ENCODE measurements around the gene SLC38A10. TPM values are rescaled to one million over a fixed set of nuclear protein-coding genes. Genes with fewer than 3 reads are reported as not detected.

Gene SLC38A10
- total and polyA plus RNA-seq, 2 of the 13 experiments (the other 11 are each of a cell fraction or from before 2014, with no cell fraction given) = 23.4 to 55.8 TPM

- TF ChIP-seq HNF1A (IDR thresholded peaks at IDR 0.05; ENCODE audit: low read depth) = no peak
- TF ChIP-seq HNF1A (CRISPR knock-in tag; IDR thresholded peaks at IDR 0.05; ENCODE audit: borderline replicate concordance) = no peak
- TF ChIP-seq ZNF432 (CRISPR knock-in tag; IDR thresholded peaks at IDR 0.05; ENCODE audit: borderline replicate concordance) = no peak
- no peak for TF ChIP-seq NFYC (CRISPR knock-in tag; IDR thresholded peaks at IDR 0.05)
- no peak for TF ChIP-seq ZBTB1 (CRISPR knock-in tag; IDR thresholded peaks at IDR 0.05; ENCODE audit: borderline replicate concordance)
- TF ChIP-seq SAFB2 (CRISPR knock-in tag; IDR thresholded peaks at IDR 0.05; ENCODE audit: borderline replicate concordance, low read depth) = no peak; the same call in 1 of the 2 replicates
- TF ChIP-seq SRSF1 (optimal IDR thresholded peaks at IDR 0.05; ENCODE audit: low read depth, low read length) = peak; percentile 16
- TF ChIP-seq SRY (CRISPR knock-in tag; IDR thresholded peaks at IDR 0.05) = no peak
- TF ChIP-seq ARNT (IDR thresholded peaks at IDR 0.05) = no peak
- TF ChIP-seq ZBTB43 (CRISPR knock-in tag; conservative IDR thresholded peaks at IDR 0.05) = no peak
- 0 out of 2 replicates have a peak, but pooled peaks have one; percentile 34 for TF ChIP-seq HDAC2 (CRISPR knock-in tag; IDR thresholded peaks at IDR 0.05)
- 0 out of 2 replicates have a peak, but pooled peaks have one; percentile 24 for TF ChIP-seq ARID4A (CRISPR knock-in tag; IDR thresholded peaks at IDR 0.05; ENCODE audit: borderline replicate concordance)
- TF ChIP-seq SMC3 (IDR thresholded peaks at IDR 0.05; ENCODE audit: low read length) = no peak
- TF ChIP-seq HHEX (CRISPR knock-in tag; IDR thresholded peaks at IDR 0.05) = no peak
- no peak for TF ChIP-seq KDM5A (IDR thresholded peaks at IDR 0.05; ENCODE audit: borderline replicate concordance, low read length)
- TF ChIP-seq SP5 (CRISPR knock-in tag; IDR thresholded peaks at IDR 0.05; ENCODE audit: borderline replicate concordance, low read depth) = 0 out of 2 replicates have a peak, but pooled peaks have one; percentile 2
- TF ChIP-seq SRSF9 (IDR thresholded peaks at IDR 0.05; ENCODE audit: borderline replicate concordance, insufficient read depth, low read depth, low read length, poor library complexity, severe bottlenecking) = no peak
- peak; percentile 67; the same call in 1 of the 2 replicates for TF ChIP-seq GLI4 (CRISPR knock-in tag; IDR thresholded peaks at IDR 0.05; ENCODE audit: borderline replicate concordance)
- TF ChIP-seq HCFC1 (IDR thresholded peaks at IDR 0.05; ENCODE audit: low read depth, low read length) = no peak
- TF ChIP-seq GATA4 (IDR thresholded peaks at IDR 0.05; ENCODE audit: borderline replicate concordance, low read depth) = no peak
Observed at GRCh38 chr17:81329927-81330883, 35.1 kb upstream of the SLC38A10 start (continued).

Data from HepG2 (cell line).